ENCODE results near the gene BORCS5.

DNA sequence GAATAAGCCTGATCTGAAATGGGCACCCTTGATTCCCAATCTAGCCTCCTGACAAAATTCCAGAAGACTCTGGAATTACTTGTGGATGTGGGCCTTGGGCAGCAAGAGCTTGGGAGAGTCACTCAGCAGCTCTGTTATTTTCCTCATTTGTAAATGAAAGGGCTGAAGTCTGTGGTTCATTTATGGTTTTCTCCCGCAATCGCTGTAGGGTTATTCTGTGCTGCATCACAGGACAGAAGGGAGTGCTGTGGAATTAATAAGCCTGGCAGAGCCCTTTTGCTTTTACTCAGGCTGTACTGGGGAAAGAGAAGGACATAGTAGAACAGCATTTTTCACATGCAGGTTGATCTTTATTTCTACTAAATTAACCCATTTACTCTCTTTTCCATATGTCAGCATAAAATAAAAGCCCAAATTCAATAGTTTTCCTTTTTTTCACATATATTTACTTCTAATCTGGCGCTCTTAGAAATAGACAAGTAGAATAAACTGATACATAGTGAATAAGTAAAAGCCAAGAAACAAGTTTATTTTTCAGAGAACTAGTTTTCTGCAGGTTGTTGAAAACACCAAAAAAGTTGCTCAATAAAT is 156.6 kb downstream of the BORCS5 start:
- TF ChIP-seq CTCF (IDR thresholded peaks at IDR 0.05; ENCODE audit: low read length) (no peak), EZH2 (optimal IDR thresholded peaks at IDR 0.05; ENCODE audit: low read depth, low read length) (no peak), EZH2phosphoT487 (IDR thresholded peaks at IDR 0.05; ENCODE audit: low read length) (no peak)
